Ishikawa (cell line): ENCODE measurements around the gene NPLOC4.

ENCODE experiments used
- MAX ChIP-seq: IDR thresholded peaks from 2 replicates; pipeline ENCODE4 v1.6.1; 2012
- REST ChIP-seq: IDR thresholded peaks from 2 replicates; pipeline ENCODE4 v1.6.1; 2012; ENCODE audit warnings: low read depth, mild to moderate bottlenecking
- TAF1 ChIP-seq: IDR thresholded peaks from 2 replicates; pipeline ENCODE4 v1.6.1; 2012; ENCODE audit warnings: low read depth, mild to moderate bottlenecking
- ZBTB7A ChIP-seq: IDR thresholded peaks from 2 replicates; pipeline ENCODE4 v1.6.1; 2012; ENCODE audit warnings: low read depth

- no peak for TF ChIP-seq TAF1
- TF ChIP-seq REST = no peak
- no peak for TF ChIP-seq ZBTB7A
- TF ChIP-seq MAX = no peak
Measured at GRCh38 chr17:81538651-81539570, 98.0 kb downstream of the NPLOC4 start.
